Left ventricle myocardium inferior (tissue), 1 donor: ENCODE measurements around the gene VAV2. TPM values are rescaled to one million over a fixed set of nuclear protein-coding genes. Genes with fewer than 3 reads are reported as not detected.

Experiments used
- DNase-seq: peaks from one replicate; pipeline ENCODE4 v3.0.0-alpha.2; 2020
- H3K27ac ChIP-seq: fragments of 200-600 bp; replicated peaks from 2 replicates; pipeline ENCODE4 v1.8.0; 2021
- H3K27me3 ChIP-seq: fragments of 200-600 bp; 2 replicates; pipeline ENCODE4 v1.8.0; 2021; ENCODE audit warnings: low read depth
- H3K36me3 ChIP-seq: fragments of 200-600 bp; 2 replicates; pipeline ENCODE4 v1.8.0; 2021
- H3K4me1 ChIP-seq: fragments of 200-600 bp; 2 replicates; pipeline ENCODE4 v1.8.0; 2021
- H3K4me3 ChIP-seq: fragments of 200-600 bp; 2 replicates; pipeline ENCODE4 v1.8.0; 2021; ENCODE audit warnings: mild to moderate bottlenecking, moderate library complexity
- H3K9me3 ChIP-seq: fragments of 200-600 bp; replicated peaks from 2 replicates; pipeline ENCODE4 v1.8.0; 2021
- CTCF ChIP-seq: fragments of 200-600 bp; IDR thresholded peaks from 2 replicates; pipeline ENCODE4 v1.8.0; 2021; ENCODE audit warnings: antibody characterized with exemption, mild to moderate bottlenecking, borderline replicate concordance
- intact Hi-C: fragments of 100-400 bp; cut with micrococcal nuclease; formaldehyde crosslinking; loops from one replicate; pipeline ENCODE4 v1.11.0; 2022
- total RNA-seq: library from RNA; stranded (reverse); fragmentation: NEBNext Ultra II Directional; extraction: Animal tissue kit (Norgen Biotek cat#: 25700); gene quantifications from one replicate; pipeline ENCODE4 v1.2.1, GENCODE V29; 2021
- donor health status: DM: no; HTN: yes; CAD: no; lungs with severe emphysema.

VAV2 gene
- total RNA-seq, 1 donor from 2014 or later, result 4.1 TPM

DNA sequence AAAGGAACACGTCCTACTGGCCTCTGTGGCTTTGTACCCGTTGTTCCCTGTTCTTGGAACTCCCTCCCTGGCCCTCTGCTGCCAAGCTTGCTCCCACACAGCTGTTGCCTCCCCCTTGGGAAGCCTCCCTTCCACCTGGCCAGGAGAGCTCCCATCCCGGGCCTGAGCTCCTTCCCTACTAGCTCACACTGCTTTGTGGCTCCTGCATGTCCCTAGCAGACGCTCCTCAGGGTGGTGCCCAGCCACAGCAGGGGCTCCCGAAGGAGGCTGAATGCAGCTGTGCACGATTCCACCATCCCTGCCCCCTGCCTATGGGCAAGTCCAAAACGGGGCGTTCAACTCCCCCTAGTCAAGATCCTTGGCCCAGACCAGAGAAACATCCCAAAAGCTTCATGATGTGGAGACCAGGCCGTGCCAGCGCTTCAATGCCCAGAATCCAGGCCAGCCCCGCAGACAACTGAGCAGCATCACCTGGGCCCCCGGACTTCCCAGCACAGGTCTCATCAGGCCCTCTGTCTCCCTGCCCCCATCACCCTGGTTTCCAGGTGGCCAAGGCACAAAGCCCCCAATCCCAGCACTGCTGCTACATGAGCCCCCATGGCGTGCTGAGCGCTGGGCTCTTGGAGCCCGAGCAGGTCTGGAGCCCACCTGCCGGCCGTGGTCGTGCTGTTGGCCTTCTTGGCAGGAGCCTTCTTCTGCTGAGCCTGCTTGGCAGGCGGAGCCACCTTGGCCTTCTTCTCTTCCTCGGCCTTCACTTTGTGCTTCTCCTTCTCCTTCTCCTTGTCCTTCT is 47.5 kb upstream of the VAV2 start:
- no peak for TF ChIP-seq CTCF
- H3K9me3 ChIP-seq, result peaks cover 20% of the 10 kb centered on the region
- intact Hi-C loops, result no loop called here
- H3K4me1 ChIP-seq, result peaks cover 12% of the 10 kb centered on the region
- no peak overlapping the region for H3K27ac ChIP-seq
- H3K36me3 ChIP-seq, result peaks cover 86% of the 10 kb centered on the region
- no peak overlapping the region for H3K4me3 ChIP-seq
- no peak for DNase-seq
- no peaks in the 10 kb centered on the region for H3K27me3 ChIP-seq

DNA sequence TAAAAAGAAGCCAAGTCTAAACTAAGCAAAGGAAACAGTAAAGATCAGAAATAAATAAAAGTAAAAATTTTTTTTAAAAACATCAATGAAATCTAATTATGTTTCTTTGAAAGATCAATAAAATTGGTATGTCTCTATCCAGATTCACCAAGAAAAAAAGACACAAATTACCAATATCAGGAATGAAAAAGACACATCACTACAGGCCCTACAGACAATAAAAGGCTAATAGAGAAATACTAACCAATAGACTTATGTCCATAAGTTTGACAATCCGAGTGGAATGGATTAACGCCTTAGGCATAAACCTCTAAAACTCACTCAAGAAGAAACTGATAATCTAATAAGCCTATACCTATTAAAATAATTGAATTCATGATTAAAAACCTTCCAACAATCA is 45.5 kb upstream of the VAV2 start:
- TF ChIP-seq CTCF, result no peak

DNA sequence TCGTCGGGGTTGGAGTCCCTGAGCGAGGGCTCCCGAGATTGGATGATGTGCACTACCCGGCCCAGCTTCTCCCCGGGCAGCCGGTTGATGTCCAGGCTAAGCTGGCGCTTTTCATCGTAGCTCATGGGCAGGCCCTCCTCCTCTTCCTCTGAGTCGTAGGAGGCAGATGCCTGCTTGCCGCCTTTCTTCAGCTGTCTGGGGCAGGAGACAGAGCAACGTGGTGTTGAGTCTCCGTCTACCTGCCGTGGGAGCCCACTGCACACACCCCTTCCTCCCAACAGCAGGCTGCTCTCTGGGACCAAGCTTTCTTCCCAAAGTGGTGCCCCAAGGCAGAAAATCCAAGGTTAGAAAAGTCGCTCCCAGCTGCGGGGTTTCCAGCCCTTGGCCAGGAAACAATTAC is 44.0 kb upstream of the VAV2 start:
- intact Hi-C loops, result no loop called here
- H3K9me3 ChIP-seq, result peaks cover 20% of the 10 kb centered on the region
- H3K4me1 ChIP-seq, result peaks cover 6% of the 10 kb centered on the region
- no peaks in the 10 kb centered on the region for H3K27me3 ChIP-seq
- peaks cover 95% of the 10 kb centered on the region for H3K36me3 ChIP-seq
- TF ChIP-seq CTCF, result no peak
- no peak for DNase-seq
- H3K4me3 ChIP-seq, result no peak overlapping the region
- no peak overlapping the region for H3K27ac ChIP-seq

More for the DNA sequence above, 45.5 kb upstream of the VAV2 start:
- Histone ChIP-seq H3K4me1 (peaks cover 12% of the 10 kb centered on the region), H3K36me3 (peaks cover 93% of the 10 kb centered on the region), H3K27ac (no peak overlapping the region), H3K27me3 (no peaks in the 10 kb centered on the region), H3K9me3 (peaks cover 20% of the 10 kb centered on the region), H3K4me3 (no peak overlapping the region)
- no peak for DNase-seq
- intact Hi-C loops, result no loop called here

- Histone ChIP-seq H3K36me3 (peaks cover 99% of the 10 kb centered on the region), H3K4me3 (no peak overlapping the region), H3K4me1 (no peaks in the 10 kb centered on the region), H3K27me3 (no peaks in the 10 kb centered on the region), H3K9me3 (peaks cover 20% of the 10 kb centered on the region), H3K27ac (no peak overlapping the region)
- intact Hi-C loops, result no loop called here
- DNase-seq, result no peak
- TF ChIP-seq CTCF, result no peak
Observed at GRCh38 chr9:134035041-134036039, 43.2 kb upstream of the VAV2 start.

DNA sequence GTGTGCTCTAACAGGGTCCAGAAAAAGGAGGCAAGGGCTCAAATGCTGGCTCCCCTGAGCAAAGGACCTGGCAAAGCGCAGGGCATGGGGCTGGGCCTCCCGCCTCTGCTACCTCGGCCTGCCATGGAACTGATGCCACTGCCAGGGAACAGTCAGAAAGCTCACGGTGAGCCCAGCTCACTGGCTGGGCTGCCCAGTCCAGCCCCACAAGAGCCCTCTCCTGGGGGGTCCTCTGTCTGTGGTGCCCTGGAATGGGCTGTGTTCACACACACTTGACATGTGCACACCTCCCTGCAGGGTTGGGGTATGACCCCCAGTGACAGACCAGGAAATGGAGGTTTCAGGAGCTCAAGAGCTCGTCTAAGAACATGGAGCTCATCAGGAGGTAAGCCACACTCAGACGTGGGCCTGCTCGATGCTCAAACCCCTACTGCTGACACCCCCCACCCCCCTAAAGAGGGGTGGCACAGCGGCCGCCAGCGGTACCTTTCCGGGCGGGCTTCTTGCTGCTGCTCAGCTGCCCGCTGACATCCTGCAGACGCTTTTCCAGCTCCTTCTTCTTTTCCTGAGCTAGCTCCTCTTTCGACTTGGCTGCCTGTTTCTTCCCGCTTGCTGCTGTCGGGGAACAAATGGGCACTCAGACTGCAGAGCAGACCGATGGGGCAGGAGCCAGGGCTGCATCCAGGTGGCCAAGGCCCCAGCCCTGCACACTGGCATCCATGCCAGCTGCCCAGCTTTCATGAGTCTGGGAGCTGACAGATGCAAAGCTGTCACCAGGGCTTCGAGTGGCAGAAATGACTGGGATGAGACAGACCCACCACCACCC is 42.3 kb upstream of the VAV2 start:
- Histone ChIP-seq H3K27me3 (no peaks in the 10 kb centered on the region), H3K36me3 (peaks cover 94% of the 10 kb centered on the region), H3K4me3 (no peak overlapping the region), H3K9me3 (peaks cover 20% of the 10 kb centered on the region), H3K4me1 (no peaks in the 10 kb centered on the region), H3K27ac (no peak overlapping the region)
- no peak for TF ChIP-seq CTCF
- DNase-seq, result no peak
- intact Hi-C loops, result no loop called here
